Measurements from ENCODE around the gene RPUSD2.

- no peak for TF ChIP-seq GATA2 (IDR thresholded peaks at IDR 0.05; ENCODE audit: low read depth, low read length)
- no peak for TF ChIP-seq GATA3 (IDR thresholded peaks at IDR 0.05; ENCODE audit: low read depth, low read length)
These were observed 26.1 kb downstream of the RPUSD2 start for GRCh38 chr15:40595219-40595618.

All from SH-SY5Y (cell line).